CD4-positive, alpha-beta T cell treated with Interleukin-4 for 4 hours (primary cell): ENCODE measurements around the gene SEPTIN1.

Source experiments
- DNase-seq: peaks from one replicate; pipeline ENCODE4 v3.0.0-alpha.2; 2020

Gene SEPTIN1, protein sequence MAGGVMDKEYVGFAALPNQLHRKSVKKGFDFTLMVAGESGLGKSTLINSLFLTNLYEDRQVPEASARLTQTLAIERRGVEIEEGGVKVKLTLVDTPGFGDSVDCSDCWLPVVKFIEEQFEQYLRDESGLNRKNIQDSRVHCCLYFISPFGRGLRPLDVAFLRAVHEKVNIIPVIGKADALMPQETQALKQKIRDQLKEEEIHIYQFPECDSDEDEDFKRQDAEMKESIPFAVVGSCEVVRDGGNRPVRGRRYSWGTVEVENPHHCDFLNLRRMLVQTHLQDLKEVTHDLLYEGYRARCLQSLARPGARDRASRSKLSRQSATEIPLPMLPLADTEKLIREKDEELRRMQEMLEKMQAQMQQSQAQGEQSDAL

DNA sequence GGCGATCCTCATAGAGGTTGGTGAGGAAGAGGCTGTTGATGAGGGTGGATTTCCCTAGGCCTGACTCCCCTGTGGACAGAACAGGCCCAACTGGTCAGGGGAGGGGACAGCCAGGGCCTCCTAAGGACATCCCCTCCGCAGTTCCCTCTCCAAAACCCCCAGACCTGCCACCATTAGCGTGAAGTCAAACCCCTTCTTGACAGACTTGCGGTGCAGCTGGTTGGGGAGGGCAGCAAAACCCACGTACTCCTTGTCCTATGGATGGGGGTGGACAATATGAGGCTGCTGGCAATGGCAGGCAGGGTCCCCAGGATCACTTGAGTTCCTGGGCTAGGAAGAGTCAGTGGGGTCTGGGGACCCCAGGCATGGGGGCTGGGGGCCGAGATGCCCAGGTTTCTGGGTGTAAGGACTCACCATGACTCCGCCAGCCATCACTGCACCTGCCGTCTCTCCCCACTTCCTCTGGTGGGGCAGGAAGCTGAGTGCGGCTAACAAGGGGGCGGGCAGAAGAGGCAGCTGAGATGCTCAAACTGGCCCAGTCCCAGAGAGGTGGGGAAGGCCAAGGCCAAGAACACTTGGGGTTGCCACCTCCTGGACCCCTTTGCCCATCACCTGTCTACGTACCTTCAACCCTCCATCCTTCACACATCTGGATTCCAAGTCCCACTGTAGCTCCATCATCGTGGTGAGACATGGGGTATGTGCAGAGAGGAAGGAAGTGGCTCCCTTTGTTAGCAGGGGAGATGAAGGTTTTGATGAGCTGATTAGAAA lies at the start of gene SEPTIN1:
Gene SEPTIN1, minus strand, starts transcription at position 451 of the 771 bp plus-strand sequence. Its CDS starts 19 bp downstream, at position 432.
- peak; percentile 79 for DNase-seq

DNA sequence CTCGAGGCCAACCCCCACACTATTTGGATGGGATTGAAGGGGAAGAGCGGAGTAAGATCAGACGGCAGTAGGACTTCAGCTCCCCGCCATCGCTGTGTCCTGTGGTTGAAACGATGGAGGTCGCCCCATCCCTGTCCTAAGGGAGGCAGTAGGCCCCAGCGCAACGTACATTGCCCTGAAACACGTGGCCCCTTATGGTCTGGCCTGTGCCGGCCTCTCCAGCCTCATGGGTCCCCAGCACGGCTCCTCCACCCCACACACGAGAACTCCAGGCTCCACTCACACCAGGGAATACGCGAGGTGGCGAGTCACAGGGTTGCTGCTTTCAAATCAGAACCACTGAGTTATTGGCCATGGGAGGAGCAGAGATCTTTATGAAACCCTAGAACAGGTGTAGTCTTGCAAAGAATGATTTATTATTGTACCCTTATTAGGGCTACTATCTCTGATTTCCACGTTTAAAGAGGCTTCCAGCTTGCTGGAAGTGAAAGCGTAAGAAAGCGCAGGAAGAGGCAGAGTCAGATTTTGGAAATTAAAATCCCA lies 48.1 kb upstream of the SEPTIN1 start:
- no peak for DNase-seq

- DNase-seq: peak; percentile 99
Measured at GRCh38 chr16:30429678-30430427, 47.5 kb upstream of the SEPTIN1 start, which contains the start of gene DCTPP1. Gene DCTPP1, minus strand, starts transcription at chr16:30430030. Its CDS starts 50 bp downstream, at chr16:30429980.

DNA sequence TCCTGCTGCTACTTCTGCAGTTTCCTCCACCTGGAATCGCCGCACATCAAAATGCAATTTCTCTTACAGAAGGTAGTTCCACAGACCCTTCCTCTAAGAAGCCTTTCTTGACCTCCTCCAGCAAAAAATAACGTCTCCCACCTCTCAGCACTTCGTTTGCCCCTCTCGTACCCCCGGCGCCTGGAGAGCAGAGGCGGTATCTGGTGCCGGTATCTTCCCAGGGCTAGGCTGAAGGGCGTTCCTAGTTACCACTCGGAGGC lies 47.0 kb upstream of the SEPTIN1 start:
- DNase-seq: no peak

- no peak for DNase-seq
Measured at GRCh38 chr16:30428055-30428454, 45.7 kb upstream of the SEPTIN1 start.

GRCh38 chr16:30421010-30421409 lies 38.6 kb upstream of the SEPTIN1 start:
- no peak for DNase-seq

DNA sequence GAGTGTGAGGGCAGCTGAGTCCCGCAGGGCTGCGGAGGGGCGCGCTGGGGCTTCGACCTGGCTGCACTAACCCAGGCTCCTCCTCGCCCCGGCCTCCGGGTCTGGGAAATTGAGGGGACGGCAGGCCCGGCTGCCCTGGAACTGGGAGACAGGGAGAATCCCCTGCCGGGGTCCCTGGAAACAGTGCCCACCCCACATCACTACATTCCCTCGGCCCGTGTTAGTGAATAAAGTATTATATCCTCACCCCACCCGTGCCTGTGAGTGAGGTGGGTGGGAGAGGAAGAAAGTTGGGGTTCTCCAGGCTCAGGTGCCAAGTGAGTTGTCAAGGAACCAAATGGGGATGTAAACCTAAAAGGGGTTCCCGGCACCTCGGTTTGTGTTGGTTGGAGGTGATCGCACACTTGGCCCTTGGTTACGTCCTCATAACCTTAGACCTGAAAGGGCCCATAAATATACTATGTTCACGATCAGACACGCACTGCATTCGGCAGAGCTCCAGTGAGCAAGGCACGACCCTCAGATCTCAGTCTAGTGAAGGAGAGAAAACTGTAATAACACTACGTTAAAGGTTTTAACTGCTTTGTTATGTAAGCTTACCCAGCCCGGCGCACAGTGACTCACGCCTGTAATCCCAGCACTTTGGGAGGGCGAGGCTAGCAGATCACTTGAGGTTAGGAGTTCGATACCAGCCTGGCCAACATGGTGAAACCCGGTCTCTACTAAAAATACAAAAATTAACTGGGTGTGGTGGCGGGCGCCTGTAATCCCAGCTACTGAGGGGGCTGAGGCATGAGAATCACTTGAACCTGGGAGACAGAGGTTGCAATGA lies 36.2 kb upstream of the SEPTIN1 start:
- DNase-seq: no peak

DNA sequence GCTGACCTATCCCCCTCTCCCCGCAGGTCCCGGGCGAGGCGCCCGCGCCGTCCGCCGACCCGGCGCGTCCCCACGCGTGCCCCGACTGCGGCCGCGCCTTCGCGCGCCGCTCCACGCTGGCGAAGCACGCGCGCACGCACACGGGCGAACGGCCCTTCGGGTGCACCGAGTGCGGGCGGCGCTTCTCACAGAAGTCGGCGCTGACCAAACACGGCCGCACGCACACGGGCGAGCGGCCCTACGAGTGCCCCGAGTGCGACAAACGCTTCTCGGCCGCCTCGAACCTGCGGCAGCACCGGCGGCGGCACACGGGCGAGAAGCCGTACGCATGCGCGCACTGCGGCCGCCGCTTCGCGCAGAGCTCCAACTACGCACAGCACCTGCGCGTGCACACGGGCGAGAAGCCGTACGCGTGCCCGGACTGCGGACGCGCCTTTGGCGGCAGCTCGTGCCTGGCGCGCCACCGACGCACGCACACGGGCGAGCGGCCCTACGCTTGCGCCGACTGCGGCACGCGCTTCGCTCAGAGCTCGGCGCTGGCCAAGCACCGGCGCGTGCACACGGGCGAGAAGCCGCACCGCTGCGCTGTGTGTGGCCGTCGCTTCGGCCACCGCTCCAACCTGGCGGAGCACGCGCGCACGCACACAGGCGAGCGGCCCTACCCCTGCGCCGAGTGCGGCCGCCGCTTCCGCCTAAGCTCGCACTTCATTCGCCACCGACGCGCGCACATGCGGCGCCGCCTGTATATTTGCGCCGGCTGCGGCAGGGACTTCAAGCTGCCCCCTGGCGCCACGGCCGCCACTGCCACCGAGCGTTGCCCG lies 35.4 kb upstream of the SEPTIN1 start:
- peak; percentile 89 for DNase-seq

- no peak for DNase-seq
Measured at GRCh38 chr16:30416624-30417528, 34.5 kb upstream of the SEPTIN1 start.

GRCh38 chr16:30416047-30416603 lies 33.8 kb upstream of the SEPTIN1 start:
- DNase-seq: no peak

DNA sequence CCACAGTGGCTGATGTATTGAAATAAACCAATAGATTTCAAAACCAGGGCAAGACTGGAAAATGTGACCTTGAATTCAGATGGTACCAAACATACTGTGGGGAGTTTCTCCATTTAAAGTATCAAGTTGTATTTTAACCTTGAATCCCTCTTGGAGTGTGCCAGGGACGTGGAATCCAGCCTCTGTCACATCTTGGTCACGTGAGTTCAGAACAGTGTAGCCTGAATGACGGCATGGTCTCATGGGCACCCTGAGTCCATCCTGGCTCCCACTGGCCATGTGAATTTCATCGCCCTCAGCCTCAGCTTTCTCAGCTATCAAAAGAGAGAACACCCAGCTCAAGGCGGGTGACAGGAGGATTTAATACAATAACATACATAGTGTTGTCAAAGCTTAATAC lies 31.8 kb upstream of the SEPTIN1 start:
- no peak for DNase-seq

GRCh38 chr16:30413112-30413806 lies 30.9 kb upstream of the SEPTIN1 start:
- no peak for DNase-seq

DNA sequence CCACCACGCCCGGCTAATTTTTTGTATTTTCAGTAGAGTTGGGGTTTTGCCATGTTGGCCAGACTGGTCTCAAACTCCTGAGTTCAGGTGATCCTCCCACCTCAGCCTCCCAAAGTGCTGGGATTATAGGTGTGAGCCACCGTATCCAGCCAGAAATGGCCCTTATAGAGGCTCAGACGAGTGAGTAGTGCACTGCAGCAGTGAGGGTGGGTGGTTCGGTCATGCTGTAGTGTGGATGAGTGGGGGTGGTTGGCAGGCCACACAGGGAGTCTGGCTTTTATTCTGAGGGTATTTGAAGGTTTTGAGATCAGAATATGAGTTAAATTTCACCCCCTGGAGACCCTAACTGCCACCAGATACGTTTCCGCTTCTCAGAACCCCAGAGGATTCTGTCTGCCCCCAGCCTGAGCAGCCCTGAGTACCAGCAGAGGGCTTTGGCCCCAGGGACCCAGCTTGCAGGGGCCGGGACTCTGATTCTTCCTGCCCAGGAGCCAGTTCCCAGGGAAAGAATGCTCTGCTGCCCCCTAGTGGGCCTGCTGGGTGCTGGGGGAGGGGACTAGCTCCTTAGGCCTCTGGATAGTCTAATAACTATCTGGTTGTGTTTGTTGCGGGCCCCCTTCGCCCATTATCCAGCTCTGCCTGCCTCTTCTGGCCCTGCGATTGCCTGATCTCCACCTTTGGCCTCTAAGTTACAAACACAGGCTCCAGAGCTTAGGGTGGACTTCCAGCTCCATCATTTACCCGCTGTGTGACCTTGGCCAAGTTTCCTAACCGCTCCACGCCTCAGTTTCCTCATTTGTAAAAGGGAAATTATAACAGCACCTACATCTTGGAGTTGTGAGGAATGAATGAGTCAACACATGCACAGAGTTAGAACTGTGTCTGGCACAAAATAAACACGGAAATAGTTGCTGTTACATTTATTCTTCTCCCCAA lies 27.0 kb upstream of the SEPTIN1 start:
- DNase-seq: peak; percentile 90

GRCh38 chr16:30407804-30408534 lies 25.6 kb upstream of the SEPTIN1 start:
- no peak for DNase-seq

DNA sequence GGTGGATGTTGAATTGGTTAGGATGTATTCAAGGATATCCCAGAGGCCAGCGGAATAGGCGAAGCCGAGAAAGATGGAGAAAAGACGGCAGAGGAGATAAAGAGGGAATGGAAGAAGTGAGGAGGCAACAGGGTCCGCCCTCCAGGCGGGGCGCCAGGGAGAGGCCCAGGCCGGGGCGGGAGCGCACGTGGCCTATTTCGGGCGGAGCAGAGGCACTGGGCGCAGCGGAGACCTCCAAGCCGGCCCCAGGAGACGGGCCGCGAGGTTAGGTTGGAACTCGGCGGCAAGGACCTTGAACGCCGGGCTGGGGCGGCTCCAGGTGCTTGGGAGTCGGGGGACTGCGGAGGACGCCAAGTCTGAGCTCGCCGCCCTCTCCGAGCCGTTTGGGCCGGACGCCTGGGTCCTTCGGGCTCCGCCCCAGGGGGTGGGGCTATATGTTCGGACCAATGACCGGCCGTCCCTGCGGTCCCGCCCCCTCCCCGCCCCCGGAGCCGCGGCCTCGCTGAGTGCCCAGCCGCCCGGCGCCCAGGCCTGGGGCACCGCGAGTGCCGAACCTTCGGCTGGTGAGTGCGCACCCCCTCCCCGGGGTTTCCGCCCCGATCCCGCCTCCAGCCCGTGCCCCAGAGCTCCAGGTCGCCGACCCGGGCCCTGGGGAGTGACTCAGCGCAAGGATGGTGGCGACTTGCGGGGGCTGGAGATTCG lies 24.9 kb upstream of the SEPTIN1 start, which contains the start of gene ZNF771:
Gene ZNF771, plus strand, starts transcription at position 505 of the 702 bp plus-strand sequence. CDS start 448 bp downstream, outside the sequence.
- DNase-seq: peak; percentile 82

DNA sequence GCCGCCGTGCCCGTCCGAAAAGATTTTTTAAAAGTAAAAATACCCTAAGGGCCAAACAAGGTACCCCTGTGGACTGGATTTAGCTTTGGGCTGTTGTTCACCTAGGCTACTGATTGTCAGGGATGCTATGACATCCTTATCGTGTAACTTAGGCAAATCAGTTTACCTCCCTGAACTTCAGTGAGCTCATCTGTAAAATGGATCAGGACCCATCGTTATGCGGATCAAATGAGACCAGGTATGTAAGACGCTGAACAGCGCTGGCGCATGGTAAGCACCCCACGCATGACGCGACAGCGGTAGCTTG lies 24.4 kb upstream of the SEPTIN1 start:
- DNase-seq: no peak
